ENCODE results near the gene CCNG1. TPM values are rescaled to one million over a fixed set of nuclear protein-coding genes. Genes with fewer than 3 reads are reported as not detected.
"Not testable (repeated sequence)": the region's sequence is repeated elsewhere in the genome, so short reads cannot be mapped to it uniquely, and the experiment has no call there.

Gene CCNG1
- total and polyA plus RNA-seq, 11 donors = 45.5 to 109 (median 77.0) TPM

DNA sequence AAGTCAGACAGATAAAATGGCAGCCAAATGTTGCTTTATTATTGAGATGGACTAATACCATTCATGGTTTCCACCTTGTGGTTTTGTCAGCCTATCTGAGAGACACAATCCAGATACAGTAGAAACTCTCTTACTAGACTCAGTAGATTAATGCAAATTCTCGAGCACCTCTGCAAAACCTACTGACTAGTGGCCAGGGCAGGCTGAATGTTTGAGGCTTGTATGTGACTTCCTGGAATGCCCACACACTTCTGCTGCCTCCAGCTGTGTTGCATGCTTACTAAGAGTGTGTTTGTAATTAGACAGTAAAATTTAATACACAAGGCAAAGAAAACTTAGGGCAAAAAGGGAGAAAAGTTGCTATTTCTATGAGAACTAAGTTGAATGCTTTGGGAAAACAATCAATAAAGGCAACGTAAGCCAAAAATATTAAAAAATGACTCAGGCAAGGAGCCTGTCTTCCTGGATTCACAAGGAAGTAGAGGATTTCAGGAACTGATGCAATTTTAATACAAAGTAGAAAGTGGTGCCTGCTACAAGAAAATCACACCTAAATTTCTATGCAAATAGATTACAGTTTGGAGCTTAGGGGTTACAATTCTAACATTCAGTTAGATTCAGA is 30.2 kb upstream of the CCNG1 start:
- Histone ChIP-seq H3K27me3 (no peaks in the 10 kb centered on the region), H3K36me3 (no peaks in the 10 kb centered on the region), H3K9me3 (no peaks in the 10 kb centered on the region), H3K4me1 (peaks cover 0 to 16% (median 0%) of the 10 kb centered on the region in 12 donors), H3K4me3 (no peak overlapping the region), H3K27ac (no peak overlapping the region)
- WGBS, 4 donors = 32 to 42% (median 34%) methylated on average over 2 of the region's 2 CpGs
- intact Hi-C loops (cut with DNase I) = loop anchor here in 1 of 10 donors (5.0 to 10.0 kb wide), 2 partner anchors 1192 to 1860 kb away; partner anchors contain the start of gene GABRB2
- DNase-seq = no peak
- TF ChIP-seq POLR2A (IDR thresholded peaks at IDR 0.05) = no peak
- TF ChIP-seq, protein P1, sequence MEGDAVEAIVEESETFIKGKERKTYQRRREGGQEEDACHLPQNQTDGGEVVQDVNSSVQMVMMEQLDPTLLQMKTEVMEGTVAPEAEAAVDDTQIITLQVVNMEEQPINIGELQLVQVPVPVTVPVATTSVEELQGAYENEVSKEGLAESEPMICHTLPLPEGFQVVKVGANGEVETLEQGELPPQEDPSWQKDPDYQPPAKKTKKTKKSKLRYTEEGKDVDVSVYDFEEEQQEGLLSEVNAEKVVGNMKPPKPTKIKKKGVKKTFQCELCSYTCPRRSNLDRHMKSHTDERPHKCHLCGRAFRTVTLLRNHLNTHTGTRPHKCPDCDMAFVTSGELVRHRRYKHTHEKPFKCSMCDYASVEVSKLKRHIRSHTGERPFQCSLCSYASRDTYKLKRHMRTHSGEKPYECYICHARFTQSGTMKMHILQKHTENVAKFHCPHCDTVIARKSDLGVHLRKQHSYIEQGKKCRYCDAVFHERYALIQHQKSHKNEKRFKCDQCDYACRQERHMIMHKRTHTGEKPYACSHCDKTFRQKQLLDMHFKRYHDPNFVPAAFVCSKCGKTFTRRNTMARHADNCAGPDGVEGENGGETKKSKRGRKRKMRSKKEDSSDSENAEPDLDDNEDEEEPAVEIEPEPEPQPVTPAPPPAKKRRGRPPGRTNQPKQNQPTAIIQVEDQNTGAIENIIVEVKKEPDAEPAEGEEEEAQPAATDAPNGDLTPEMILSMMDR (IDR thresholded peaks at IDR 0.05) = no peak
- ATAC-seq = no peak

DNA sequence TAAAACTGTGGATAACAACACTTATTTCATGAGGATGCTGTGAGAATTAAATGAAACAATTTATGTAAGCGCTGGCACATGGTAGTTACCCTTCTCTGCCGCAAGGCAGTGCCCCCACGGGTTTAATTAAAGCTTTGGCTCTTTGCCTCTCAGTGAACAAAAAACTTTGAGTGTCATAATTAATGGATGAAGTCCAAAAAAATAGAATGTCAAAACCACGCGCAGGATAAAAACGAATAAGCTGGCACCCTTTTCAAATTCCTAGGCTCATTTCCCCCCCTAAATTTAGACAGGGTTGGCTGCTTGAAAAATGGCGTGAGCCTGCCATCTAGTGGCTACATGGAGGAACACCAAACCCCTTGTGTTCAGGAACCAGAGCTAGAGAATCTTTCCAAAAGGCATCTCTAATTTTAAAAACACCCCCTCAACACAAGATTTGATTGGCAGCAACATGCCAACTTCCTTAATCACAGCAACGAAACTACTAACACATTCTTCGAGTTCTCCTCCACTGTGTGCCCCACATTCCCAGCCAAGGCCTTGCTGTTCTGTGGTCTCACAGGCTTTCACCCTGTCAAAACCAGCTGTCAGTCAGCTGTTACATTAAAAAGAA is 29.0 kb upstream of the CCNG1 start:
- intact Hi-C loops (cut with DNase I) = loop anchor here in 2 of 10 donors (2.0 to 10.0 kb wide), 3 partner anchors 1194 to 1864 kb away; partner anchors contain the start of gene GABRB2 (in 1 of the 2)
- DNase-seq = peak in 4 of 5 donors; percentile 41 to 61 (median 49)
- peak overlapping the region in 1 of 12 donors; percentile 15 for H3K4me3 ChIP-seq

DNA sequence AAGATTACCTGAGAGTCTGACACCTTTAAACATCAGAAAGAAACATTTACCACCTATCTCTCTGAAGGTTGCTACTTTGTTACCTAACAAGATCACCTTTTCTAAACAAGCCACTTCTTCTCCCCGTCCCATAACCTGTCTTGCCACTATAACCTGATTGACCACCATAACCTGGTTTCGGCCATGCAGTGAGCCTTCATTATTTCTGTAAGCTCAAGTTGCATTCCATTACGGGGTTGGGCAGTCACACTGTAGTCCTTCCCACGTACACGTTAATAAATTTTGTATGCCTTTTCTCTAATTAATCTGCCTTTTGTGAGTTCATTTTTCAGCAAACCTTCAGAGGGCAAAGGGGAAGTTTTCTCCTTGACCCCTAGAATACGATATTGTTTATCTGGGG is 28.0 kb upstream of the CCNG1 start:
- H3K27ac ChIP-seq = no peak overlapping the region
- peaks cover 0 to 16% (median 0%) of the 10 kb centered on the region in 12 donors for H3K4me1 ChIP-seq
- TF ChIP-seq, protein P1 (IDR thresholded peaks at IDR 0.05) = no peak
- TF ChIP-seq POLR2A (IDR thresholded peaks at IDR 0.05) = no peak
- ATAC-seq (no peak), DNase-seq (no peak)
- peaks cover 0 to 6% (median 0%) of the 10 kb centered on the region in 9 donors for H3K27me3 ChIP-seq
- intact Hi-C loops (cut with DNase I) = loop anchor here in 2 of 10 donors (2.0 to 10.0 kb wide), 3 partner anchors 1195 to 1865 kb away; partner anchors contain the start of gene GABRB2 (in 1 of the 2)
- H3K36me3 ChIP-seq = no peaks in the 10 kb centered on the region
- 83 to 91% (median 84%) methylated on average over 6 of the region's 6 CpGs for WGBS, 4 donors
- H3K4me3 ChIP-seq = no peak overlapping the region
- H3K9me3 ChIP-seq = no peaks in the 10 kb centered on the region

More for the DNA sequence above, 29.0 kb upstream of the CCNG1 start:
- no peak for TF ChIP-seq POLR2A (IDR thresholded peaks at IDR 0.05)
- TF ChIP-seq, protein P1 (IDR thresholded peaks at IDR 0.05) = peak; percentile 71 to 93 (median 88)
- no peak overlapping the region for H3K27ac ChIP-seq
- WGBS, 4 donors = 4 to 6% (median 5%) methylated on average over 9 of the region's 9 CpGs
- ATAC-seq = peak; percentile 80 to 93 (median 87)
- H3K9me3 ChIP-seq = no peaks in the 10 kb centered on the region
- H3K36me3 ChIP-seq = no peaks in the 10 kb centered on the region
- peaks cover 0 to 16% (median 0%) of the 10 kb centered on the region in 12 donors for H3K4me1 ChIP-seq
- peaks cover 0 to 4% (median 0%) of the 10 kb centered on the region in 9 donors for H3K27me3 ChIP-seq

DNA sequence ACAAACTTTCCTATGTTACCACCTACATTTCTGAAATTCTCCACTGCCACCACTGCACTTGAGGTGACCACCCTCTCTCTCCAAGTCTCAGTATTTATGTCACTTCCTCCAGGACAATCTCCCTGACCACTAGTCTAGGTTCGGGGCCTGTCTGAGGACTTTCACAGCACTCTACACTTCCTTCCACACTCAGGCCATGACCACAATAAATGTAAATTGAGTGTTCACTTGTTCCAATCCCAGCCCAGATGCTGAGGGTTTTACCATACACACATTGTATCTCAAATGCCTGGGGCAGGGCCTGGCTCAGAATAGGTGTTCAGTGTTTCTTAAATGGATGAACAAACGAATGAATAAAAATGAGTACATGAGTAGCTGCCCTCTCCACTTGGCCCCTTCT is 26.9 kb upstream of the CCNG1 start:
- H3K9me3 ChIP-seq = no peaks in the 10 kb centered on the region
- ATAC-seq (no peak), DNase-seq (no peak)
- WGBS, 4 donors = 59 to 73% (median 67%) methylated on average over 2 of the region's 2 CpGs
- intact Hi-C loops (cut with DNase I) = no loop called here
- H3K36me3 ChIP-seq = no peaks in the 10 kb centered on the region
- peaks cover 0 to 16% (median 0%) of the 10 kb centered on the region in 12 donors for H3K4me1 ChIP-seq
- H3K27me3 ChIP-seq = peaks cover 0 to 15% (median 0%) of the 10 kb centered on the region in 9 donors
- TF ChIP-seq POLR2A (IDR thresholded peaks at IDR 0.05) = no peak
- TF ChIP-seq, protein P1 (IDR thresholded peaks at IDR 0.05) = no peak
- H3K4me3 ChIP-seq = no peak overlapping the region
- H3K27ac ChIP-seq = no peak overlapping the region

DNA sequence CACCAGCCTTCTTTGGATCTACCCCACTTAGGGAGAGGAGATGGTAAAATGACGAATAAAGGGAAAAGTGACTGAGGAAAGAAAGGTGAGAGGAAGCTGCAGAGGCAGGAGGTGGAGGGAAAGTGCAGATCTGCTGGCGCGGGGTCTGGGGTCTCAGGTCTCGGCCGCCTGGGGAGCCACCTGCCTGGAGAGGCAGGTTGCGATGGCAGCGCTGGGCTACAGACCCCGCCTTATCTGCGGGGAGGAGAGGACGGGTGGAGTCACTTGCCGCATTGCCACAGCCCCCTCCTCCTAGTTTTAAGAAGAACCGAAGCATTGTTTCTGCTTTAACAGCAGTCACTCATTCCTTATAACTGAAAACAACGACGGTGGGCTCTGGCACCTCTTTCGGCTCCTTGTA is 21.7 kb upstream of the CCNG1 start:
- intact Hi-C loops (cut with DNase I); H3K9me3 ChIP-seq; H3K36me3 ChIP-seq; DNase-seq; H3K4me3 ChIP-seq; H3K4me1 ChIP-seq; ATAC-seq; H3K27ac ChIP-seq: not testable (repeated sequence)
- peaks cover 0 to 23% (median 3%) of the 10 kb centered on the region in 9 donors for H3K27me3 ChIP-seq
- WGBS, 4 donors = 28 to 34% (median 33%) methylated on average over 15 of the region's 15 CpGs
